ENCODE measurements around the gene TAT. TPM values are rescaled to one million over a fixed set of nuclear protein-coding genes. Genes with fewer than 3 reads are reported as not detected.
"Not testable (repeated sequence)": the region's sequence is repeated elsewhere in the genome, so short reads cannot be mapped to it uniquely, and the experiment has no call there.

The TAT gene
- total RNA-seq, 1 experiment from 2014 or later, result not detected

- DNase-seq, result no peak
- no peak for TF ChIP-seq CTCF (IDR thresholded peaks at IDR 0.05; ENCODE audit: unreplicated experiment)
- CTCF ChIA-PET, result interaction anchor here (0.8 kb wide), 1 partner anchor 44 kb away, joined by 5 read pairs; no protein-coding TSS in a partner anchor
- Mint-ChIP-seq H3K27me3 (ENCODE audit: unreplicated experiment) (peaks cover 60% of the 10 kb centered on the region), H3K4me3 (ENCODE audit: low read depth, unreplicated experiment) (no peak overlapping the region), H3K4me1 (ENCODE audit: low read depth, unreplicated experiment) (peaks cover 16% of the 10 kb centered on the region), H3K36me3 (ENCODE audit: insufficient read depth, unreplicated experiment) (no peaks in the 10 kb centered on the region), H3K27ac (ENCODE audit: unreplicated experiment) (no peak overlapping the region), H3K9me3 (ENCODE audit: low read depth, unreplicated experiment) (no peaks in the 10 kb centered on the region)
- intact Hi-C loops (cut with micrococcal nuclease; ENCODE audit: unreplicated experiment), result no loop called here
- no TSS peak for BruUV-seq (replicated peaks)
Measured at GRCh38 chr16:71585318-71585703, 8.4 kb upstream of the TAT start.

GRCh38 chr16:71584543-71585317, 7.8 kb upstream of the TAT start:
- DNase-seq, result no peak
- Mint-ChIP-seq H3K4me3 (ENCODE audit: low read depth, unreplicated experiment) (no peak overlapping the region), H3K4me1 (ENCODE audit: low read depth, unreplicated experiment) (peaks cover 16% of the 10 kb centered on the region), H3K36me3 (ENCODE audit: insufficient read depth, unreplicated experiment) (no peaks in the 10 kb centered on the region), H3K9me3 (ENCODE audit: low read depth, unreplicated experiment) (no peaks in the 10 kb centered on the region), H3K27me3 (ENCODE audit: unreplicated experiment) (peaks cover 60% of the 10 kb centered on the region), H3K27ac (ENCODE audit: unreplicated experiment) (no peak overlapping the region)
- intact Hi-C loops (cut with micrococcal nuclease; ENCODE audit: unreplicated experiment), result no loop called here
- BruUV-seq (replicated peaks), result no TSS peak
- CTCF ChIA-PET, result interaction anchor here (0.7 to 0.8 kb wide), 2 partner anchors 45 to 56 kb away, joined by 5 to 6 read pairs; no protein-coding TSS in a partner anchor
- TF ChIP-seq CTCF (IDR thresholded peaks at IDR 0.05; ENCODE audit: unreplicated experiment), result no peak

DNA sequence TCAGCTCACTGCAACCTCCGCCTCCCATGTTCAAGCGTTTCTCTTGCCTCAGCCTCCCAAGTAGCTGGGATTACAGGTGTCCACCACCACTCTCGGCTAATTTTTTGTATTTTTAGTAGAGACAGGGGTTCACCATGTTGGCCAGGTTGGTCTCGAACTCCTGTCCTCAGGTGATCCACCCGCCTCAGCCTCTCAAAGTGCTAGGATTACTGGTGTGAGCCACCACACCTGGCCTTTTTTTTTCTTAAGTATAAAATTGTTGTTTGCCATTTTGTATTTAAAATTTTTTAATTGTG, 5.6 kb upstream of the TAT start:
- intact Hi-C loops (cut with micrococcal nuclease; ENCODE audit: unreplicated experiment); H3K27ac Mint-ChIP-seq (ENCODE audit: unreplicated experiment); DNase-seq; H3K9me3 Mint-ChIP-seq (ENCODE audit: low read depth, unreplicated experiment); BruUV-seq (replicated peaks); H3K4me3 Mint-ChIP-seq (ENCODE audit: low read depth, unreplicated experiment); H3K36me3 Mint-ChIP-seq (ENCODE audit: insufficient read depth, unreplicated experiment): not testable (repeated sequence)
- CTCF ChIA-PET, result interaction anchor here (1.2 kb wide), 1 partner anchor 29 kb away, joined by 3 read pairs; no protein-coding TSS in a partner anchor
- peaks cover 52% of the 10 kb centered on the region for H3K27me3 Mint-ChIP-seq (ENCODE audit: unreplicated experiment)
- peaks cover 16% of the 10 kb centered on the region for H3K4me1 Mint-ChIP-seq (ENCODE audit: low read depth, unreplicated experiment)

DNA sequence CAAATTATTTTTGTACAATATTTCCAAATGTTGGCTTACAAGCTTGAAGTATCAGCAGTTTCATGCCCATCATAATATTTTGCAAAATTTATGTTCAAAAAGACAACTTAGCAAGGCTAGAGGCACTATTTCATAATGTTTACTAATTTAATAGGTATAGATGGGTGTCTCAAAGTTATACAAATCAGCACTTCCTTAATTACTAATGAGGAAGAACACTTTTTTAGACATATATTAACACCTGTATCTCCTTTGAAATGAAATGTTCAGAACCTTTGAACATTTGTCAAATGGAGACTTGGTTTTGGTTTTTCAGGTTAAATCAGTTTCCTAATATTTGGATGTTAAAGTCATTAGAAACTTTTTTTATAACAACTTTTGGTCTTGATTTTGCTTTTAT, 2.2 kb downstream of the TAT start:
- BruUV-seq (replicated peaks), result no TSS peak
- H3K9me3 Mint-ChIP-seq (ENCODE audit: low read depth, unreplicated experiment), result no peaks in the 10 kb centered on the region
- H3K36me3 Mint-ChIP-seq (ENCODE audit: insufficient read depth, unreplicated experiment), result no peaks in the 10 kb centered on the region
- no peak overlapping the region for H3K27ac Mint-ChIP-seq (ENCODE audit: unreplicated experiment)
- H3K4me3 Mint-ChIP-seq (ENCODE audit: low read depth, unreplicated experiment), result no peak overlapping the region
- CTCF ChIA-PET, result interaction anchor here (2.5 kb wide), 1 partner anchor 10 kb away, joined by 9 read pairs; no protein-coding TSS in a partner anchor
- peaks cover 18% of the 10 kb centered on the region for H3K4me1 Mint-ChIP-seq (ENCODE audit: low read depth, unreplicated experiment)
- H3K27me3 Mint-ChIP-seq (ENCODE audit: unreplicated experiment), result peaks cover 15% of the 10 kb centered on the region
- TF ChIP-seq CTCF (IDR thresholded peaks at IDR 0.05; ENCODE audit: unreplicated experiment), result no peak
- DNase-seq, result no peak
- intact Hi-C loops (cut with micrococcal nuclease; ENCODE audit: unreplicated experiment), result no loop called here

All from Calu3 (cell line).